HG03196 (cell line): ENCODE data around the gene IL22.

Experiments
- ATAC-seq: cut with Tn5 transposase; IDR thresholded peaks from one replicate; pipeline ENCODE4 v1.9.1; 2021; ENCODE audit not compliant: unreplicated experiment

The IL22 gene, protein sequence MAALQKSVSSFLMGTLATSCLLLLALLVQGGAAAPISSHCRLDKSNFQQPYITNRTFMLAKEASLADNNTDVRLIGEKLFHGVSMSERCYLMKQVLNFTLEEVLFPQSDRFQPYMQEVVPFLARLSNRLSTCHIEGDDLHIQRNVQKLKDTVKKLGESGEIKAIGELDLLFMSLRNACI

DNA sequence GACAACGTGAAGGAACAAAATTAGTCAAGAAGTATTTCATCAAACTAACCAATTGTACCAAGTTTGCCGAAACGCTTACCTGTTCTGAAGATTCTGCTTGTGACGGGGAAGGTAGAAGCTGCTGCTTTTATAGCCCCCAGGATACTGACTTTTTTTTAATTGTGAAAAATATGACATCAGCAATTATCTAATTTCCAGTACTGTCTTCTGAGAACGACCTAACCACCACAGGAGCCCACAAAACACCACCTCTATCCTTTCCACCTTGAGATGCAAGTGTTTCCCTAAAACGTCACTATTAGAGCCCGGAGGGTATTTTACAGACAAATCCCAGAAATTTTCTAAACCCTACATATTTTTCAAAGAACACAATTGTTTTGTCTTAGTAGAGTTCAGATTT, at the start of gene IL22:
IL22 (minus strand) TSS at position 101 of the 400 bp plus-strand sequence. CDS start 156 bp downstream, outside the sequence.
- no peak for ATAC-seq

DNA sequence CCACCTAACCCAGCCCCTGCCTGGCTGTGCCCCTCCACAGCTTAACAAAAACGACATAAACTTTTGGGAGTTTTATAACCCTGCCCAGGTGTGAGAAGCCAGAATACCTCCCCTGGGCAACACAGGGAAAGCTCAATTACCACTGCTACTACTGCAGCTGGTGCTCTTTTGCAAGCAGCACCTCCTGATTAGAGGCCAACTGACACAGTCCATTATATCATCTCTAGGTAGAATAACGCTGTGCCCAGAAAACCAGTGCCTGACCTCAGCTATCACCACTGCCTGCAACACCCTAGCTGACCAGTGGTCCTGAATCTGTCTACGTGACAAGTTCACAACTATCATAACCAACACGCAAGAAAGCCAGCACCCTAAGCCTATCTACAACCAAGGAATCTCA, 44.5 kb upstream of the IL22 start:
- ATAC-seq: no peak

DNA sequence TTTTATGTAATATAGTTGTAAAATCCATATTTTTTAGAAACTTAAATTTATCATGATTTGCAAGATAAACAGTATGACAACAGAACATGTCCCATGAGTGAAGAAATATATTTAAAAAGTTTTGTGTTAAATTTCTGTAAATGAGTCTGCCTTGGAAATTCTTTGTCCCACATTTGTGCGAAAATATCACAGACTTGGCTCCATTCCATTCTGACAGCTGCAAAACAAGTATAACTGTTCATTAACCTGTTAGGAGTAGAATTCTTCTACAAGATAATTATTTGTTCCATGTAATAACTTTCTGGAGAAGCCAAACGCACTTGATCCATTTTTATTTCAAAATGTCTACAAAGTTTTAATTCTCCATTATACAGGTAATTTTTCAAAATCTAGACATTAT, 40.8 kb upstream of the IL22 start:
- ATAC-seq: no peak

DNA sequence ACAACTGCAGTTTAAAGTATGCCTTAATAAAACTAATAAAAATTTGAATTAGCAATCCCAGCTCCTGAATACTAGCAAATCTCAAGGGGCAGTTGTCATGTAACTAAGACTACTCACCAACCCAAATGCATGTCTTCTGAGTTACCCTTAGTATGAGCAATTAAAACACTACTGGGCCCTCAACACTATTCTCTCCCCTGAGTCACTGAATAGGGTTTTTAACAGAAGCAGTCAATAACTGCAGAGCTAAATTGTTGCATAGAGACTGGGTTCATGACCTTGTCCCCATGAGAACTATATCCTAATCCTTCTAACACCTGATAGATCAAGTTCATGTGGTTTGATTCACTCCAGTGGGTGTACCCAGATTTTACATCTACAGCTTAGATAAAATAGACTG, 39.9 kb upstream of the IL22 start:
- ATAC-seq: no peak

DNA sequence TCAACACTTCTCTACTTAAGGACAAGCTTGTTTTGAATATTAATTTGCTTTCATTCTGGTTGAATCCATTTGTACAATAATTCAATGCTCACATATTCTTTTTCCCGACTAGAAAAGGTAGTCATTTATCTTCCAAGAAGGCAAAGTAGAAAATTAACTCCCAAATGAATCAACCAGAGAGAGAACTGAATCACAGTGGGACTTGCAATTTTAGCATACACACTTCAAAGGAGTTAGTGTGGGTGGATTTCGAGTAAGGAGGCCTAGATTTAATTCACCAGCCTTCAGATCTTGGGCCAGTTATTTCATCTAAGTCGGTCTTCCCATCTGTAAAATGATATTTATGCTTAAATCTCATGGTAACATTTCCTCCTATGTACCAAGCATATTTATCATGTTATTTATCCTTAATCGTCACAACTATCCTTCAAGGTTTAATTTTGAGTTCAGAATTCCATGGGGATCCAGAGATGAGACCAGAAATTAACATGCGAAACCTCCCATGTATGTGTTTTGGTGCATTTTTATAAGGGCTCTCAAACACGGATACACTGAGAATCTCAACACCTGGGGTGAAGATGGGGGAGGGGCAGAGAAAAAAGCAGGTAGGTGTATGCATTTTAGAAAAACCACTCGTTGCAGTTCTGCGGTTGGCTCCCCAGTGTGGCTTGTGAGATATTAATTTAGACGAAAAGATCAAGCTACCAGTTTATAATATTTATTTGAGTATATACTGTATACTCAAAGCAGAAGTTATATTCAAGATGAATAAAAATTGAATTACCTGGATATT, 38.9 kb upstream of the IL22 start:
- no peak for ATAC-seq

DNA sequence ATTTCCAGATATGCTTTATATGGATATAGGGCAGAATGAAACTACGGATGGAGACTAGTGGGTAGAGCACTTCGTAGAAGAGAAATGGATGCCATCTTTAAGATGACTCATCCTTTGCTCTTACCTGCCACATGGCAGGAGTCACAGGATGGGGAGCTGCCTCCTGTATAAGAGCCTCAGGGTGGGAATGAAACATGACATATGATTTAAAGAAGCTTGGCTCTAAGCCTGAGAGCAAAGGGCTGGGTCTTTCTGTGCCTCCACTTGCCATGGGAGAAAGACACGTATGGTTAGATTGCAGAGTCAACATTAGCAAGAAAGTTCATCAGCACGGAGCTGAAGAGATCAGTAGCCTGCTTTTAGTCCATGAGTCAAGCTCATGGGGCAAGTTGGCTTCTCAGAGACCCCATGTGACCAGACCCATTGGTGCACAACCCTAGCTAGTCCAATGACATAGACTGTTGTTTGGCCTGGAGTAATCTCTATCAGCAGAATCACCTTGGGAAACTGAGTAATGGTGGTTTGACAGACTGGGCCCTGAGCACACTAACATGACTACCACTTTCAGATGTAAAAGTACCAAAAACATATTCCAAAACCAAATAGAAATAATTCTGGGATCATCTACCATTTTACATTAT, 38.1 kb upstream of the IL22 start:
- ATAC-seq: no peak

DNA sequence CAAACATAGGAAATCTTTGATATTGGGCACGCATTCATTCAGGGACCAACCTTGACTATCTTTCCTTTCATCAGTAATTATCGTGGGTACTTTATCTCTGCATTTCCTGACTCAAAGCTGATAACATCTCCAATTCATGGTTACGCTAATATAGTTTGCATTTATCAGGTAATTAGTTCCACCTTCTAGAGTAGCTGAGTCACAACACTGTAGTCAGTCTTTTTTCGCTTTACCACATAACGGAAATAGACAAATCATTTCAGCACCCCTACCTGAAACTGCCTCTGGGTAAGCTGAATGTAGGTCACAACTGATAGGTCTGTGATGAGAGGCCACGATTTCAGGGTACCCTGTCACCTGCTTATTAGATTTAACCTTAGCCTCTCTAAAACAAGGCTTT, 36.7 kb upstream of the IL22 start:
- peak; percentile 99 for ATAC-seq

DNA sequence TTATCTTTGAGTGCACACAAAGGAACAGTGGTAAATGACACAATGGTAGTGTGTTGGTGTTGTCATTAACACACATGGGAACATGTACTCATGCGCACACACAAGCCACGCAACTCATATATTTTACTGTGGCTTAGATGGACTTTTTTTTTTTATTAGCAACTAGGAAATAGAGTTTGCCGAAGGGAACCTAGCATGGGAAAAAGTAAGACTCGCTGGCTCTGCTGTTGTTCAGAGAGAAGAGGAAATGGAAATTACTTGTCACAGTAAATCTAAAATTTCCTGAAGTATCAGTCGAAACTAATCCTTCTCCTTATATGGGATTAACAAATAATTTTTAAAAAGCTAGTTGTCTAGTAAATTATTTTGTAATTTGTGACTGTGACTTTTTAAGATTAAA, 33.7 kb upstream of the IL22 start:
- ATAC-seq: no peak

DNA sequence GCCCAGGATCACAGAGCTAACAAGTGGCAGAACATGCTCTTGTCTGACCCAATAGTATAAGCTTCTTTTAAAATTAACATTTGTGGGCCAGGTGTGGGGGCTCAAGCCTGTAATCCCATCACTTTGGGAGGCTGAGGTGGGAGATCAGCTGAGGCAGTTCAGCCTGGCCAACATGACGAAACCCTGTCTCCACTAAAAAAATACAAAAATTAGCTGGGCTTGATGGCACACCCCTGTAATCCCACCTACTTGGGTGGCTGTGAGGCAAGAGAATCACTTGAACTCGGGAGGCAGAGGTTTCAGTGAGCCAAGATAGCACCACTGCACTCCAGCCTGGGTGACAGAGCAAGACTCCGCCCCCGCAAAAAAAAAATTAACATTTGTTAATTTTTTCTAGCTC, 33.0 kb upstream of the IL22 start:
- no peak for ATAC-seq

DNA sequence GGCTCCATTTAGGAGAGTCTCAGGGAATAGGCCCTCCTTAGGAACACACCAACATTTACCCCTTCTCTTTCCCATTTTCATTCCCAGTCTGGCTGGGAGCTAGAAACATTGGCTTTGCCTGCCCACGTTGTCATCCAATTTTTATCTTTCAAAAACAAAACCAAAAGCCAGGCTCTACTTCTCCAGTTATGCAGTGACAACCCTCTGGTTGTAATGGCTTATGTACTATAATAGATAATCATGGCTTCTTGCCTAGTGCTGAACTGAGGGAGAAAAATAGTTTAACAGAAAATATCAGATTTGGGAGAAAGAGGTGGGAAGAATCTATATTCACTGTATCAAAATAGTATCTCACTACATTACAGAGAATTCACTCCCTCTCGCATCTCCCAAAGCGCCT, 32.1 kb upstream of the IL22 start:
- no peak for ATAC-seq

DNA sequence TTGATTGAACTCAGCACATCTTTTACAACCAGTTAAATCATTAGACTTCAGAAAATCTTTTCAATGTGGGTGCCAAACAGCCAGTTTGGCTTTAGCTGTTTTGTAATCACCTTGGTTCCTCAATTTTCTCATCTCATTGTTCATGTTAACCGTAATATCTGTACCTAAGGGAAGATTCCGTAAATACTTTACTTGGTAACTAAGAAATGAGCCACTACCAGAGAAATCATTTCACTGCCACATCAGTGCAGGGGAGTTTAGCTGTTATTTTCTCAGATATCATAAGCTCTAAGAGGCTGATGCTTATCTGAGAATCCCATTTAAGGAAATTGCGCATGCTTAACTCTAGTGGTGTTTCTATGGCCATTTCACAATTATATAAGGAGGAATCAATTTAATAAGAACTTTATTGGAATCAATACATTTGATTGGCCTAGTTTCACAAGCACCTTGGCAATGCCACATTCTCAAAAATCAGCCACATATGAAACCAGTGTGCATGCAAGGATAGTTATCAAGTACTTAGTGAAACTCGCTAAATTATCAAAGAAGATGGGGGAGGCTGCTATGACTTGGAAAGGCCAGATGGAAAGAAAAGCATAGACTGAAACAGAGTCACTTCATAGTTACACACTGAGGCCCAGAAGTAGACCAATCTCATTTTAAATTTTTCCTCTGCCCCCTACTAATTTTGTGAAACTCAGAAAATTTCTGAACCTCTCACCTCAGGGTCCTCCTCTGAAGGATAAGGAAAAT, 28.1 kb upstream of the IL22 start:
- no peak for ATAC-seq

DNA sequence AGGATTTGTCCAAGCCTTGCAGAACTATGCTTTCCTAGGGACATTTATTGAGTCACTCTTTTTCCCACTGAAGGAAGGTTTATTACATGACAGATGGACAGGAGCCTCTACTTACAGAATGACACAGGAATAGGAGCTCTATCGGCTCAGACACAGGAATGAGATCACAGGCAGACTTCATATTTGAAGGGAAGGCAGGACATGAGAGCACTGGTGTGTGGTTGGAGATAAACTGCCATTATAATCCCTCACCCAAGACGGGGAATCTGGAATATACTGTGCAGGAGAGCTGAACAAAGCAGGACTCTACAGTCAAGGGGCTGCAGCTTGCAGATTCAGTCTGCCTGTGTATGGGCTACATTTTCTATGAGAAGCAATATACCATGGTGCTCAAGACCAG, 26.8 kb upstream of the IL22 start:
- ATAC-seq: no peak

DNA sequence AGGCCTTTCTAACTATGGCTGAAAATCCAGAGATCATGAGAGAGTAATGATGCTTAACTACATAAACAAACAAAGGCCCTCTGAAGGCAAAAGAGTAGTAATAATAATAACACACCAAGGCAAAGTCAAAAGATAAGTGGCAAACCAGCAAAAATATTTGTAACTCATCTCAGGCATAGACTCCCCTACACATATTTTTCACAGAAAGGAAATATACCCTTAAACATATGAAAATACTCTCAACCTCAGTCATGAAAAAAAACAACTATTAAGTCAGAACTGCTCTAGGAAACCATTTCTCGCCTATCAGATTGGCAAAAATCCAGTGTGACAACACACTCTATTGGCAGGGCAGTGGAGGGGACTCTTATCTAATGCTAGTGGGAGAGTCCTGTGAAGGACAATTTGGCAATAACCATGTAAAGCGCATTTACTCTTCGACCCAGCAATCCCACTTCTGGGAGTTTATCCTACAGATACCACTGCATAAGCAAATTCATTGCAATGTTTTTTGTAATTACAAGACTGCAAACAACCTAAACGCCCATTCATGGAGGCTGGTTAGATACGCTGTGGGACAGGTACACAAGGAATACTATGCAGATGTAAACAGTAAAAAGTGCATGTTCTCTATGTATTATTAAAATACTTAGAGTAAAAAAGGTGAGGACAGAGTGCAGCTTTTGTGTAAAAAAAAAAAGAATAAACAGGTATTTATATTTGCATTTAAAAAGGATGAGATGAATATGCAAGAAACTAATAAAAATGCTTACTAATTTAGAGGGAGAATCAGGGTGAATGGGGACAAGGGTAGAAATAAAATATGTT, 26.0 kb upstream of the IL22 start:
- no peak for ATAC-seq

DNA sequence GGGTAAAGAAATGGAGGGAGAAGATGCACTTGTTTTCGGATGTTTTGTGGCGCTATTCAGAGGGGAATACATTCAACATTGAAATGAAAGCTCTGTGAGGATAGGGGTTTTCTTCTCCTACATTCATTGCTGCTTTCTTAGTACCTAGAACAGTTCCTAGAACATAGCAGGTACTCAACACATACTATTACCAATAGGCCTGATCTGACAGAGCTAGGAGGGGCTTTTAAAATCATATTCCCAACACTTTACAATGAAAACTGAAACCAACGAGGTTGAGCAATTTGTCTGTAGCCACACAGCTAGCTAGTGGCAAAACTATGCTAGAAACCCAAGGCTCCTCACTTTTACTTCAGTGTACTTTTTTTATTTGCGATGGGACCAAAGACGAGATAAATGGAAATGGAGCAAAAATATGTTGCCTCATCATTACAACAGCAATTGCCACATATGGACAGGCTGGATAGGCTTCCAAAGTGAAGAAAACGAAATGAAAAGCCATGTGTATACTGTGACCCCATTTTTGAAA, 23.1 kb upstream of the IL22 start:
- ATAC-seq: no peak

DNA sequence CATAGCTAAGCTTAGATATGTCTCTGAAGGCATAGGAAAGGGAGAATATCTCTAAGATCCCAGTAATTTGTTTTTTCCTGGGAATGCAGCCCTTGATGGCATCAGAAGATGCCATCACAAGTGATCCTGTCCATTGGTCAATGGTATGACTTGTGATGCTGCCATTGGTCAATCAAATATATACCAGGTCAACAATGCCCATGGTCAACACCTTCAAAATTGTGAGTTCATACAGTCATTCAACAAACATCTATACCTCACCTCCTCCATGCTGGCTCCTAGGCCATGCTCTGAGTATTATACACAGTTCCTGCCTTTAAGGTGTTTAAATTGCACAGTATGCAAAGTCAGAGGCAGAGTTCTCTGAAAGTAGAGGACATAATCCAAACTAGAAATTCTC, 19.3 kb upstream of the IL22 start:
- no peak for ATAC-seq

DNA sequence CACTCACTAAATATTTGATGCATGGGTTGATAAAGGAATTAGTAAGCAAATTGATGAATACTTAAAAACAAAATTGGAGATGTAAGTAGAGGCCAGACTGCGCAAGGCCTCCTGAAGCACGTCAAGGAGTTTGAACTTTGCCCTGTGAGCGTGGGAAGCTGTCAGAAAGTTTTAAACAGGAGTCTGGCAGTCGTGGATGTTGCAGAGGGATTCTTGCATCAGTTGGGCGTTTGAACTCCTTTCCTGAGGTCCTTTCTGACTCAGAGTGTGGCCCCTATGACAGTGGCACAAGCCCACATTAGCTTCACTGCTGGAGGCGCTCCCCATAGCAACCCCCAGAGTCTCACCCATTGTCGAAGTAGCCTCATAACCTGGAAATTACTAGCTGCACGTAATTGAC, 17.9 kb upstream of the IL22 start:
- ATAC-seq: no peak

DNA sequence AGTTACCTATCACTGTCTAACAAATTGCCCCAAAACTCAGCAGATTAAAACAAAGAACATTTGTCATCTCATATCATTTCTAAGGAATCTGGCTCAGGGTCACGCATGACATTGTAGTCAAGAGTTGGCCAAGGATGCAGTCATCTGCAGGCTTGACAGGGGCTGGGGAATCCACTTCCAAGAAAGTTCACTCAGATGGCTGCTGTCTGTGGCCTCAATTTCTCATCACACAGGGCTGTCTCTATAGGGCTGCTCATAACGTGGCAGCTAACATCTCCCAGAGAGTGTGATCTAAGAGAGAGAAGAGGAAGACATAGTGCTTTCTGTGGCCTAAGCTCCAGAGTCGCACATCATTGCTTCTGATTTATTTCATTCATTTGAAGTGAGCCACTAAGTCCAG, 17.0 kb upstream of the IL22 start:
- no peak for ATAC-seq

DNA sequence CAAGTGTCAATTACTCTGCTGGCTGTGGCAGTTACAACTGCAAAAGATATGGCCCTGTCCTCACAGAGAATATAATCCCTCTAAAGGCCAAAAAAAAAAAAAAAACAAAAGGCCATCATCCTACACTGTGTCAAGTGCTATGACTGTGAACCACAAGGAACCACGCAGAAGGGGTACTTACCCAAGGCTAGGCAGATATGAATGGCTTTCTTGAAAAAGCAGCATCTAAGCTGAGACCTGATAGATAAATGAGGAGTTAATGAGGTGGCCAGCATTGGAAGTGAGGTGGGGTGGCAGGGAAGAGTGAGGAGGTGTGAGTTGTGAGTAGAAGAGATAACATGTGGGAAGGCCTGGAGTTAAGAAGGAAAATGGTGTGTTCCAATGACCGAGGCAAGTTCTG, 16.4 kb upstream of the IL22 start:
- ATAC-seq: no peak

DNA sequence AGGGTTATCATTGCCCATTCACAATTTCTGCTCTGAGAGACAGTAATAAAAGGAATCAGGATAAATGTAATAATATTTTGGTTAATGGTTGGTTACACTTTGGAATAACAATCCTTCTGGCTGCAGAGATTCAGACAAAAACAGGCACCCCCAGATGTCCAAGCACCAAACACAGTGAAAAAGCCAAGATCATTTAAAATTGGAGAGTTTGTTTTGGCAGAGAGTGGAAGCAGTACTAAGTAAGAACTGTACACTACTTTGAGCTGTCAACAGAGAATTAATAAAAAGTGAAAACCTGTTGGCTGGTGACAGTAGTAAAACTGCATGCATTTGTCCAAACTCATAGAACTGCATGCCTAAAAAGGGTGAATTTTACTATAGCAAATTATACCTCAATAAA, 15.6 kb upstream of the IL22 start:
- ATAC-seq: no peak

DNA sequence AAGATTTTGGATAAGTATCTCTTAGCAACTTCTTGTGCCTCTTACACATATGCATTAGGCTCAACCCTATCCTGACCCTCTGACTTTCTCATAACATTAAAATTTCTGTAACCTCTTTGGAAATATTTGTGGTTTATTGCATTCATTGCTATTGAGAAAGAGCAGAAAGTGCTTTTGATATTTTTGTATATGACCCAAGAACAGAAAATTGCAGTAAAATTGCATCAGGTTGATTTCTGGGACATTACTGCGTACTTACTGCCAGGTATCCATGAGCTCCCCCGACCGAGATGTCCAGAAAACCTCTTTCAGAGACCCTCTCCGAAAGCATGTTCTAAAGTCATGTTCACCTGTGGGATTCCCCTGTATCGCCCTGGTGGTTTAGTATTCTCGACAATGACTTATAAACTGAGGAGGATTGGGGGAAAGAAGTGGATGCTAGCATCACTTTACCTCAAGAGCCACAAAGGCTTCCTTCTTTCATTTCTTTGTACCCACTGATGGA, 14.5 kb upstream of the IL22 start:
- ATAC-seq: no peak
